OCI-LY1 (cell line): ENCODE data around the gene KLHL9.

Experiments
- H2AFZ ChIP-seq: fragments of 200-600 bp; sonication (generic), shearing (Covaris generic); 2 replicates; pipeline ENCODE4 v1.6.0; 2014; ENCODE audit warnings: antibody characterized with exemption, mild to moderate bottlenecking, low read length
- H3F3A ChIP-seq: fragments of 200-600 bp; sonication (generic), shearing (Covaris generic); 2 replicates; pipeline ENCODE4 v1.6.0; 2014; ENCODE audit warnings: mild to moderate bottlenecking, antibody characterized with exemption, low read length, moderate library complexity; ENCODE audit not compliant: insufficient read depth
- H3K27ac ChIP-seq: fragments of 200-600 bp; sonication (generic); 2 replicates; pipeline ENCODE4 v1.5.1; 2014; ENCODE audit warnings: low read length, mixed run types, mild to moderate bottlenecking, low read depth; ENCODE audit not compliant: poor library complexity, severe bottlenecking
- H3K27me3 ChIP-seq: fragments of 200-600 bp; sonication (generic); 2 replicates; pipeline ENCODE4 v1.6.0; 2014; ENCODE audit warnings: antibody characterized with exemption, mild to moderate bottlenecking, low read length, moderate library complexity; ENCODE audit not compliant: insufficient read depth
- H3K36me3 ChIP-seq: fragments of 200-600 bp; sonication (generic); 2 replicates; pipeline ENCODE4 v1.6.1; 2014; ENCODE audit warnings: mild to moderate bottlenecking, antibody characterized with exemption, low read length, moderate library complexity, mixed read lengths; ENCODE audit not compliant: insufficient read depth
- H3K4me1 ChIP-seq: fragments of 200-600 bp; sonication (generic); 2 replicates; pipeline ENCODE4 v1.5.1; 2014; ENCODE audit warnings: mild to moderate bottlenecking, low read length, moderate library complexity; ENCODE audit not compliant: insufficient read depth, severe bottlenecking
- H3K4me2 ChIP-seq: fragments of 200-600 bp; sonication (generic), shearing (Covaris generic); 2 replicates; pipeline ENCODE4 v1.6.1; 2014; ENCODE audit warnings: low read length
- H3K4me3 ChIP-seq: fragments of 200-600 bp; sonication (generic); 2 replicates; pipeline ENCODE4 v1.5.1; 2014; ENCODE audit warnings: low read length, low read depth, mild to moderate bottlenecking, mixed read lengths; ENCODE audit not compliant: poor library complexity, severe bottlenecking
- H3K79me2 ChIP-seq: fragments of 200-600 bp; shearing (Covaris generic); 2 replicates; pipeline ENCODE4 v1.6.1; 2016; ENCODE audit warnings: mixed run types, low read length, mixed read lengths; ENCODE audit not compliant: insufficient read depth
- H3K9ac ChIP-seq: fragments of 200-600 bp; sonication (generic), shearing (Covaris generic); 2 replicates; pipeline ENCODE4 v1.6.1; 2014; ENCODE audit warnings: mild to moderate bottlenecking, low read length, mixed read lengths
- H3K9me2 ChIP-seq: fragments of 200-600 bp; sonication (generic), shearing (Covaris generic); 2 replicates; pipeline ENCODE4 v1.6.1; 2014; ENCODE audit warnings: low read depth, mild to moderate bottlenecking, low read length, mixed read lengths
- H3K9me3 ChIP-seq: fragments of 200-600 bp; shearing (Covaris generic); 2 replicates; pipeline ENCODE4 v1.6.1; 2014; ENCODE audit warnings: low read length, mixed read lengths
- H4K20me1 ChIP-seq: fragments of 200-600 bp; sonication (generic), shearing (Covaris generic); 2 replicates; pipeline ENCODE4 v1.6.0; 2016; ENCODE audit warnings: mild to moderate bottlenecking, low read length; ENCODE audit not compliant: insufficient read depth
- CTCF ChIP-seq: fragments of 200-600 bp; sonication (generic), shearing (Covaris generic); IDR thresholded peaks from 2 replicates; pipeline ENCODE4 v1.5.1; 2017; ENCODE audit warnings: mild to moderate bottlenecking, antibody characterized with exemption, low read length, moderate library complexity, mixed read lengths
- EZH2 ChIP-seq: fragments of 200-600 bp; sonication (generic), shearing (Covaris generic); IDR thresholded peaks from 2 replicates; pipeline ENCODE4 v1.8.0; 2017; ENCODE audit warnings: borderline replicate concordance, mixed run types, mild to moderate bottlenecking, antibody characterized with exemption, low read length, moderate library complexity, mixed read lengths

KLHL9 gene

GRCh38 chr9:21316860-21317259, 18.3 kb downstream of the KLHL9 start:
- Histone ChIP-seq H3K4me1 (no peaks in the 10 kb centered on the region), H3K4me3 (no peak overlapping the region), H3K9ac (no peak overlapping the region), H3K27ac (no peak overlapping the region), H3K36me3 (no peaks in the 10 kb centered on the region), H3K9me2 (no peaks in the 10 kb centered on the region), H3F3A (no peaks in the 10 kb centered on the region), H3K79me2 (no peaks in the 10 kb centered on the region), H3K9me3 (no peaks in the 10 kb centered on the region), H2AFZ (no peak overlapping the region), H3K27me3 (no peaks in the 10 kb centered on the region), H3K4me2 (no peak overlapping the region), H4K20me1 (no peaks in the 10 kb centered on the region)
- TF ChIP-seq EZH2 (no peak), CTCF (no peak)

- Histone ChIP-seq H3K9me3 (no peaks in the 10 kb centered on the region), H3F3A (no peaks in the 10 kb centered on the region), H3K79me2 (no peaks in the 10 kb centered on the region), H3K9ac (no peak overlapping the region), H3K9me2 (no peaks in the 10 kb centered on the region), H3K4me3 (no peak overlapping the region), H3K27ac (no peak overlapping the region), H2AFZ (no peak overlapping the region), H3K36me3 (no peaks in the 10 kb centered on the region), H3K27me3 (no peaks in the 10 kb centered on the region), H3K4me1 (no peaks in the 10 kb centered on the region), H4K20me1 (no peaks in the 10 kb centered on the region), H3K4me2 (no peak overlapping the region)
- TF ChIP-seq EZH2, result no peak
- no peak for TF ChIP-seq CTCF
Measured at GRCh38 chr9:21316032-21316842, 19.0 kb downstream of the KLHL9 start.

DNA sequence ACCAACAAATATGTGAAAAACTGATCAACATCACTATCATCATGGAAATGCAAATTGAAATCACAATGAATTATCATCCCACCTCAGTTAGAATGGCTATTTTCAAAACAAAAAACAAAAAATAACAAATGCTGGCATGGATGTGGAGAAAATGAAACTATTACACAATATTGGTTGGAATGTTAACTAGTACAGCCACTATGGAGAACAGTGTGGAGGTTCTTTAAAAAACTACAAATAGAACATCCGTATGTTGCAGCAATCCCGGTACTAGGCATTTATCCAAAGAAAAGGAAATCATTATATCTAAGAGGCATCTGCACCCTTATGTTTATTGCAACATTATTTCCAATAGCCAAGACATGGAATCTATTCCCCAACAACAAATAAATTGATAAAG, 21.1 kb downstream of the KLHL9 start:
- Histone ChIP-seq H2AFZ (no peak overlapping the region), H3K27me3 (no peaks in the 10 kb centered on the region), H3K79me2 (no peaks in the 10 kb centered on the region), H3K4me3 (no peak overlapping the region), H3K9me2 (no peaks in the 10 kb centered on the region), H3K27ac (no peak overlapping the region), H3F3A (no peaks in the 10 kb centered on the region), H3K9ac (no peak overlapping the region), H3K9me3 (no peaks in the 10 kb centered on the region), H3K4me2 (no peak overlapping the region), H3K36me3 (no peaks in the 10 kb centered on the region), H3K4me1 (no peaks in the 10 kb centered on the region), H4K20me1 (no peaks in the 10 kb centered on the region)
- no peak for TF ChIP-seq CTCF
